ENCODE data around the gene MID1. TPM values are rescaled to one million over a fixed set of nuclear protein-coding genes. Genes with fewer than 3 reads are reported as not detected.
"Not testable (repeated sequence)": the region's sequence is repeated elsewhere in the genome, so short reads cannot be mapped to it uniquely, and the experiment has no call there.

Gene MID1
- total RNA-seq, 1 donor from 2014 or later, result 7.3 TPM

DNA sequence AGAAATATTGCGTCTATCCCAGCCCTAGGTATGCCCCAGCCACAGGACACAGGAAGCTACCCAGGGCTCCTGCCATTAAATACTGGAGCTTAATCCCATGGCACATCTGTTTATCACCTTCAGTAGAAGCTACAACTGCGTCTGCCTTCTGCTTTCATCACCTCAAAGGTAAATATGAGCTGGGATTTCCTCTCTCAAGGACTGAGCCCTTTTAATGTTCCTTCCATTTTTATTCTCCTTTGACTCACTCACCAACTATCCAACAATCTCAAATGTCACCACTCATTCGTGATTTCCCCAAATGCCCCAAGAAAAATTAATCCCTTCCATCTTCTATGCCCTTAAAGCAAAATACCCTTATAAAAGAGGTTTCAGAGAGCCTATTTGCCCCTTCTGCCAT lies 1.8 kb upstream of the MID1 start:
- ATAC-seq (ENCODE audit: poor library complexity), result no peak
- DNase-seq, result no peak
- intact Hi-C loops (cut with DNase I), result no loop called here

- ATAC-seq (ENCODE audit: poor library complexity) (peak; percentile 36), DNase-seq (no peak)
- intact Hi-C loops (cut with DNase I), result no loop called here
Measured at GRCh38 chrX:10619425-10620046, 849 bp downstream of the MID1 start.

- ATAC-seq (ENCODE audit: poor library complexity), result peak; percentile 16
- no peak for DNase-seq
- intact Hi-C loops (cut with DNase I), result no loop called here
Measured at GRCh38 chrX:10618961-10619360, 1.4 kb downstream of the MID1 start.

DNA sequence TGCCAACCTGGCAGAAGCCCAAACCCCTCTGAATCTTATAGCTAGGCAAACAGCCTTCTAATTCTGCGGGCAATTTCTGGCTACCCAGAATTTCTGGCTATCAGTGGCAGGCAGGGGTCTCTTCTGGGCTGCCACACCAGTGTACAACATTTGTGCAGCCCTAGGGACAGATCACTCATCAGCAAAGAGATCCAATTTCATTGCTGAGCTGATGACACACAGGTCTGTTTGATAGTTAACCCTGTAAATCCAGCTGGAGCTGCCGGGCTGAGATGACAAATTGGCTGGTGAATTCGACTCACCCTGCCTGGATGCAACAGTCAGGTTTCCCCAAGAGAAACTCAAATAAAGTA lies 2.4 kb downstream of the MID1 start:
- no peak for DNase-seq
- ATAC-seq (ENCODE audit: poor library complexity), result no peak
- intact Hi-C loops (cut with DNase I), result no loop called here

GRCh38 chrX:10617186-10617998 lies 3.0 kb downstream of the MID1 start:
- DNase-seq (no peak), ATAC-seq (ENCODE audit: poor library complexity) (no peak)
- intact Hi-C loops (cut with DNase I), result no loop called here

DNA sequence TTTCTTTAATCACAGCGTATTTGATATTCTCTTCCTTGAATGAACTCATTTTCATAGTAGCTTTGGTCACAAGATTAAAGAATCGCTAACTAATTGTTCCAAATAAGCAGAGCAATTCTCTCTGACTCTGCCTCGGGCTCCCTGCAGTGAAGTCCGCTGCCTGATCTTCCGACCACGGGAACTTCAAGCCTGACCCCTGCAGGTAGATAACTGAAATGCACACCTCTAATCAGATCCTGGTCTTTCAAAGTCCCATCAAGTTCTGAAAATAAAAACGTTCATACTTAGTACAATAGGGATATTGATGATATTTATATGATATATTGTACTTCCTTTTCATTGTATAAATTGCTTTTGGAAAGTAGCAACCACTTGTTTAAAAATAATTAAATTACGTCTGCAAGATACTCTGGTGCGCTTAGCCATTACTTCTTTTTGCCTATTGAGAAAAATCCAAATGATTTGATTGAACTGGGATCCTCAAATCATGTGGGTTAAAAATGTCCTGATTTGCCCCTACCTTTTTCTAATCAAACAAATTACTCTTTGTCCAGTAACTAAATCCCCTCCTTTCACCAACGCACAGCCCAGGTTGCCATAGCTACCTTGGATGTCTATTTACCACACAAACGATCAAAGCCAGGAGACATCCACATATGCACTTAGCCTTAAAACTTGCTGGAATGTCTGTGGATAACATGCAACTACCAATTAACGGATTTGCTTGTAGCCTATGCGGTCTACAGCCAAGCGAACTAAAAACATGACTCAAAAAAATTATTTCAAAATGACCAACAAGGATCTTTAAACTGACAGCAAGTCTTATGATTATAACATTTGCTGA lies 4.2 kb downstream of the MID1 start:
- DNase-seq (peak; percentile 34), ATAC-seq (ENCODE audit: poor library complexity) (no peak)
- intact Hi-C loops (cut with DNase I), result no loop called here

DNA sequence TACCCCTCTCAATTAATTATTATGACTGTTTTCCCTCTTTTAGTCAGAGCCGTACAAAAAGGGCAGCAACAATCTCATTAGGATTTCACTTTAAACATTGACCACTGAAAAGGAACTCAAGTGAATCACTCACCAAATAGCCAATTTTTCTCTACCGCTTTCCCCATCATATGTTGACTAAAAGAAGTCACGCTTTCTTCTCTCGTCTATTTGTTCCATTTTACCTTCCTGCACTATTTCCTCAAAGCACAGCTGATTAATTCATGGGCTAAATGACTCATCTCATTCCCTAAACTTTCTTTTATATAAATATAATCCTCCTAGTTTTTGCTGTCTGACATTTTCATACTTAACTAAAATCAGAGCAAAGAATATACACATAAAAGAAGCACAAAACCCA lies 8.2 kb downstream of the MID1 start:
- ATAC-seq (ENCODE audit: poor library complexity) (no peak), DNase-seq (no peak)
- intact Hi-C loops (cut with DNase I), result no loop called here

- DNase-seq (no peak), ATAC-seq (ENCODE audit: poor library complexity) (no peak)
- intact Hi-C loops (cut with DNase I), result no loop called here
Measured at GRCh38 chrX:10611441-10612090, 8.8 kb downstream of the MID1 start.

GRCh38 chrX:10608099-10608498 lies 12.3 kb downstream of the MID1 start:
- intact Hi-C loops (cut with DNase I), result no loop called here
- ATAC-seq (ENCODE audit: poor library complexity) (no peak), DNase-seq (no peak)

DNA sequence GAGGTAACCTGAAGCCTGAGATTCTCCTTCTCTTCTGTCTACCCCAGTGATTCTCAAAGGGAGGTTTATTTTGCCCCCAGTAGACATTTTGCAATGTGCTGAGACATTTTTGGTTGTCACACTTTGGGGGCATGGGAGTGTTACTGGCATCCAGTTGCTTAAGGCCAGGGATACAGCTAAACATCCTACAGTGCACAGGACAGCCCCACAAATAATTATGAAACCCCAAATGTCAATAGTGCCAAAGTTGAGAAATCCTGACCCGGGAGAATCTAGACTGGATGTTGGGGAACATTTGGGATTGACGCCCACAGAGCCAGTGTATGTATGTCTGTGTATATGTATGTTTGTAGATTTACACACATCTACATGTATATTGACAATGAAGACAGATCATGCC lies 13.2 kb downstream of the MID1 start:
- intact Hi-C loops (cut with DNase I), result no loop called here
- ATAC-seq (ENCODE audit: poor library complexity), result no peak

GRCh38 chrX:10603612-10604011 lies 16.8 kb downstream of the MID1 start:
- intact Hi-C loops (cut with DNase I), result no loop called here
- ATAC-seq (ENCODE audit: poor library complexity) (no peak), DNase-seq (no peak)

More for the DNA sequence above, 13.2 kb downstream of the MID1 start:
- no peak for DNase-seq

DNA sequence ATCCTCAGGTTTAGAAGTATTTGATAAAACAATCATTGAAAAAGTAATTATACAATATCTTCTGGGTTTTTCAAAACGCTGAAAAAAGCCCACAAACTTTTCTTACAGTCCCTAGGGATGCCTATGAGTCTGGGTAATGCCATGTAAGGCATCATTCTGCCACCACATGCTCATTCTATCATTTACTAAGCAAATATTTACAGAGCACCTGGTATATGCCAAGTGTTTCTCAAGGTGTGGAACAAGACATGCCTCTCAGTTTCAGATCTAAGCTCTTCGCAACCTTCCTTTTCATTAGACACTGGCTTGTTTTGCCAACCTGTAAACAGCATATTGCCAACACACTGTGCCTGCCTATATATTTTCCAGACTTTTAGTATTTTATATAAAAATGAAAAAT lies 17.7 kb downstream of the MID1 start:
- intact Hi-C loops (cut with DNase I), result no loop called here
- ATAC-seq (ENCODE audit: poor library complexity) (no peak), DNase-seq (no peak)

DNA sequence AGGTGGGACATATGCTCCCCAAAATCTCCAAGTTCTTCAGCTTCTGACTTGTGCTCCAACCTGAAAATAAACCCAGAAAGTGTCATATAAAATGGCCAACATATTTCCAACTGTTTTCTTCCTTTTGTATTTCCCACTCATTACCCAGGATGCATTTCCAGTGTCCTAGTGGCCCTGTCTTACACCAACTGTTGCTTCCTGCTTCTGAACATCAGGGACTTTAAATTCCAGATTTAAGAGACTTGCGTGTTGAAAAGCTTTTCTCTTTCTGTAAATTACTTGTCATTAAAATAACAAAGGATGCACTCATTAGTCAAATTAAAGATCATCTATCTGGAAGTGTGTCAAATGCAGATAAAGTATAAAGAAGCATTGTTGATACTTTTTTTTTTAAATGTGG lies 19.9 kb downstream of the MID1 start:
- intact Hi-C loops (cut with DNase I), result no loop called here
- DNase-seq (no peak), ATAC-seq (ENCODE audit: poor library complexity) (no peak)

GRCh38 chrX:10598540-10598939 lies 21.8 kb downstream of the MID1 start:
- intact Hi-C loops (cut with DNase I), result no loop called here
- peak; percentile 46 for DNase-seq
- peak; percentile 89 for ATAC-seq (ENCODE audit: poor library complexity)

GRCh38 chrX:10597871-10598270 lies 22.5 kb downstream of the MID1 start:
- intact Hi-C loops (cut with DNase I), result no loop called here
- DNase-seq (no peak), ATAC-seq (ENCODE audit: poor library complexity) (no peak)

DNA sequence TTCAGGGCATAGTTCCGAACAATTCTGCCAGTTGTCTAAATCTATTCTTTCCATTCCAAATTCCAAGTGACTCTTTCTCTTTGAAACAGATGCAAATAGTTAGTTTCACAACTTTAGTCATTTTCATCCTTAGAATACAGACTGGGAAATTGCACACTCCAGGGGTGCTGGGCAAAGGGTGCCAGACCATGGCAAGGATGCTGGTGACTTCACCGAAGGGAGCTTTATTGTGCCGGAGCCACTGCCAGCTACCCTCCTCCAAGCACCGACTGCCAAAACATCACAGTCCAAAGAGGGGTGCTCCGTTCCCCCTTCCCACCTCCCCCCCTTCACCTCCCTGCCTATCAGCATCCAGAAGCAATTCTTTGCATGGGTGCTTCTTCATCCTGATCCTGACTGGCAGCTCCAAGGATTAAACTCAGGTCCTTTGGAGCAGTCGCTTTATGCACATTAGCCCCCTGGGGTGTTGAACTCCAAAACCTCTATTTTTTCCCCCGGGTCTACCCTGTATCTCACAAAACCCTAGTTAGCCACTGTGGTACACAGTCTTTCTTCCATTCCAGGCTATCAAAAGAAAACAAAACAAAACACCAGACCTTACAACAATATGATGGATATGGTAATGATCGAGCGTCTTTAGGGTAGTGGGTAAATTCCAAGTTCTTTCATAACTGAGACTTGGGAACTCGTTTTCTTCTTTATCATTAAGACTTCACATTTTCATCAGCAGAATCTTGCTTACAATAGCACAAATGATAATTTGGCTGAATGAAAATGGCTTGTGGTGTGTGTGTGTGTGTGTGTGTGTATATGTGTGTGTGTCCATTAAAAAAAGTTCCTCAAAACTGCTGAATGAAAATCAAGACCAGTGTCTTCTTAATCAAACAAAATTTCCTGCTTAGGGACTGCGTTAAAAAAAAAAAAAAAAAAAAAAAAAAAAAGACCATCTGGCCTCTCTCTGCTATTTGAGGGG lies 28.7 kb downstream of the MID1 start:
- ATAC-seq (ENCODE audit: poor library complexity) (no peak), DNase-seq (no peak)
- intact Hi-C loops (cut with DNase I), result no loop called here

DNA sequence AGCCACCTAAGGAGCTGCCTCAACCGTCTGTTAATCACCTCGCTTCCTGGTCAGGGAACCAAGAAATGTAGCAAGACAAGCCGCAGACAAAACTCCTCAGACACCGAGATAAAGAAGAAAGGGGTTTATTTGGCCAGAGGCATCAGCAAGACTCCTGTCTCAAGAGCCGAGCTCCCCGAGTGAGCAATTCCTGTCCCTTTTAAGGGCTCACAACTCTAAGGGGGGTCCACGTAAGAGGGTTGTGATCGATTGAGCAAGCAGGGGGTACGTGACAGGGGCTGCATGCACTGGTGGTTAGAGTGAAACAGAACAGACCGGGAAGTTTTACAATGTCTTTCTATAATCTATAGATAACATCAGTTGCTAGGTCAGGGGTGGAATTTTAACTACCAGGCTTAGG lies 30.6 kb downstream of the MID1 start:
- intact Hi-C loops (cut with DNase I); DNase-seq; ATAC-seq (ENCODE audit: poor library complexity): not testable (repeated sequence)

DNA sequence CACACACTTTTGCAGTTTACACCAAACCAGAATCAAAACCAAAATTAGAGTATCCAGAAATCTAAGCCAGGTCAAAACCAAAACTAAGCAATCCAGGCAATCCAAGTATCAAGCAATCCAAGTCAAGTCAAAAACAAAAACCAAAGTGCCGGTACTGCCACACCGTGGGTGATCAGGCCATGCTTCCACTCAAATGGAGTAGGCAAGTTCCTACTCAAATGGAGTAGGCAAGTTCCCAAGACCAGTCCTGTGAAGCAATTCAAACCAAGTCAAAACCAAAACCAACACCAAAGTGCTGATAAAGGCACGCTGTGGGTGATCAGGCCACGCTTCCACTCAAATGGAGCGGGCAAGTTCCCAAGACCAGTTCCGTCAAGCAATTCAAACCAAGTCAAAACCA lies 31.3 kb downstream of the MID1 start:
- intact Hi-C loops (cut with DNase I), result no loop called here
- DNase-seq (no peak), ATAC-seq (ENCODE audit: poor library complexity) (no peak)

Measured in Right ventricle myocardium superior (tissue), 1 donor.